DND-41 (cell line): ENCODE results near the gene NPAS1.

Experiments used
- EZH2 ChIP-seq: IDR thresholded peaks from 3 replicates; pipeline ENCODE4 v1.6.1; 2012; ENCODE audit warnings: borderline replicate concordance, low read depth, mild to moderate bottlenecking, moderate library complexity, low read length, inconsistent platforms; ENCODE audit not compliant: severe bottlenecking
- TF ChIP-seq, protein P1 (sequence below): IDR thresholded peaks from 2 replicates; pipeline ENCODE4 v1.5.1; 2012; ENCODE audit warnings: borderline replicate concordance, low read length, moderate library complexity, mild to moderate bottlenecking; ENCODE audit not compliant: poor library complexity, severe bottlenecking; ENCODE audit errors: extremely low read depth

DNA sequence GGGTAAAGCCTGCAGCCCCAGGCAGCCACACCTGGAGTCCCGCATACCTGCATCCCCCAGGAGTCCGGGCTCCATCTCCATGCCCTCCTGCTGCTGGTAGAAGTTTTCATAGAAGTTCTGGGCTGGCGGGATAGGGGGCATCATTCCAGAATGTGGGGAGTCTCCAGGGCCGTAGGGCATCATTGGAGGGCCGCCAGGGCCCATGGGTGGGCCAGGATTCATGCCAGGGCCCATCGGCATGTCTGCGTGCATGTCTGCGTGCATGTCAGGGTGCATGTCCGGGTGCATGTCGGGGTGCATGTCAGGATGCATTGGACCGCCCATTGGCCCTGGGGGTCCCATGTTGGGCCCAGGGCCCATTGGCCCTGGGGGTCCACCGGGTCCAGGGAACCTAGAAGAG, 52.1 kb downstream of the NPAS1 start:
- TF ChIP-seq, protein P1, sequence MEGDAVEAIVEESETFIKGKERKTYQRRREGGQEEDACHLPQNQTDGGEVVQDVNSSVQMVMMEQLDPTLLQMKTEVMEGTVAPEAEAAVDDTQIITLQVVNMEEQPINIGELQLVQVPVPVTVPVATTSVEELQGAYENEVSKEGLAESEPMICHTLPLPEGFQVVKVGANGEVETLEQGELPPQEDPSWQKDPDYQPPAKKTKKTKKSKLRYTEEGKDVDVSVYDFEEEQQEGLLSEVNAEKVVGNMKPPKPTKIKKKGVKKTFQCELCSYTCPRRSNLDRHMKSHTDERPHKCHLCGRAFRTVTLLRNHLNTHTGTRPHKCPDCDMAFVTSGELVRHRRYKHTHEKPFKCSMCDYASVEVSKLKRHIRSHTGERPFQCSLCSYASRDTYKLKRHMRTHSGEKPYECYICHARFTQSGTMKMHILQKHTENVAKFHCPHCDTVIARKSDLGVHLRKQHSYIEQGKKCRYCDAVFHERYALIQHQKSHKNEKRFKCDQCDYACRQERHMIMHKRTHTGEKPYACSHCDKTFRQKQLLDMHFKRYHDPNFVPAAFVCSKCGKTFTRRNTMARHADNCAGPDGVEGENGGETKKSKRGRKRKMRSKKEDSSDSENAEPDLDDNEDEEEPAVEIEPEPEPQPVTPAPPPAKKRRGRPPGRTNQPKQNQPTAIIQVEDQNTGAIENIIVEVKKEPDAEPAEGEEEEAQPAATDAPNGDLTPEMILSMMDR = no peak
- no peak for TF ChIP-seq EZH2
